Measurements from ENCODE around the gene HIBADH.

Gene HIBADH

DNA sequence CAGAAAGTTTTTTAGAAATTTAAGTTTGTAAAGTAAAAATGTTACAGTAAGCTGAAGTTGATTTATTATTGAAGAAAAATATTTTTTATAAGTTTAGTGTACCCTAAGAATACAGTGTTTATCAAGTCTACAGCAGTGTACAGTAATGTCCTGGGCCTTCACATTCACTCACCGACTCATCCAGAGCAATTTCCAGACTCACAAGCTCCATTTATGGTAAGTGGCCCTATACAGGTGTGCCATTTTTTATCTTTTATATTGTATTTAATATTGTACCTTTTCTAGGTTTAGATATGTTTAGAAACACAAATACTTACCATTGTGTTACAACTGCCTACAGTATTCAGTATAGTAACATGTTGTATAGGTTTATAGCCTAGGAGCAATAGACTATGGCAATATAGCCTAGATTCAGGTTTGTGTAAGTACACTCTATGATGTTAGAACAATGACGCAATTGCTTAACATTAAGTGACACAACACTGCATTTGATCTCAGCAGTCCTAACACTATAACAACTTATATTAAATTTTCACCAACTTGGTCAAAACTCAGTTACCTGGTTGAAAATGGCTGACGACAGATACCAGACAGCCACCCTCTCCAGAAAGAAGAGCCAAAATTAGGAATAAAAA, 45.7 kb downstream of the HIBADH start:
- no peaks in the 10 kb centered on the region for H3K27me3 ChIP-seq (ENCODE audit: insufficient read depth, low read length)
- peaks cover 5% of the 10 kb centered on the region for H3K36me3 ChIP-seq (ENCODE audit: insufficient read depth, low read length)
- H3K4me3 ChIP-seq (ENCODE audit: low read length) = no peak overlapping the region
- H3K9me3 ChIP-seq (ENCODE audit: low read length) = peaks cover 18% of the 10 kb centered on the region
- no peak overlapping the region for H2AFZ ChIP-seq (ENCODE audit: low read depth, low read length)
- no peaks in the 10 kb centered on the region for H3K4me1 ChIP-seq (ENCODE audit: insufficient read depth, low read length)

GRCh38 chr7:27616186-27616491, 46.5 kb downstream of the HIBADH start:
- Histone ChIP-seq H3K36me3 (ENCODE audit: insufficient read depth, low read length) (peaks cover 5% of the 10 kb centered on the region), H3K27me3 (ENCODE audit: insufficient read depth, low read length) (no peaks in the 10 kb centered on the region), H3K4me1 (ENCODE audit: insufficient read depth, low read length) (no peaks in the 10 kb centered on the region), H3K4me3 (ENCODE audit: low read length) (no peak overlapping the region), H2AFZ (ENCODE audit: low read depth, low read length) (no peak overlapping the region), H3K9me3 (ENCODE audit: low read length) (peaks cover 12% of the 10 kb centered on the region)

DNA sequence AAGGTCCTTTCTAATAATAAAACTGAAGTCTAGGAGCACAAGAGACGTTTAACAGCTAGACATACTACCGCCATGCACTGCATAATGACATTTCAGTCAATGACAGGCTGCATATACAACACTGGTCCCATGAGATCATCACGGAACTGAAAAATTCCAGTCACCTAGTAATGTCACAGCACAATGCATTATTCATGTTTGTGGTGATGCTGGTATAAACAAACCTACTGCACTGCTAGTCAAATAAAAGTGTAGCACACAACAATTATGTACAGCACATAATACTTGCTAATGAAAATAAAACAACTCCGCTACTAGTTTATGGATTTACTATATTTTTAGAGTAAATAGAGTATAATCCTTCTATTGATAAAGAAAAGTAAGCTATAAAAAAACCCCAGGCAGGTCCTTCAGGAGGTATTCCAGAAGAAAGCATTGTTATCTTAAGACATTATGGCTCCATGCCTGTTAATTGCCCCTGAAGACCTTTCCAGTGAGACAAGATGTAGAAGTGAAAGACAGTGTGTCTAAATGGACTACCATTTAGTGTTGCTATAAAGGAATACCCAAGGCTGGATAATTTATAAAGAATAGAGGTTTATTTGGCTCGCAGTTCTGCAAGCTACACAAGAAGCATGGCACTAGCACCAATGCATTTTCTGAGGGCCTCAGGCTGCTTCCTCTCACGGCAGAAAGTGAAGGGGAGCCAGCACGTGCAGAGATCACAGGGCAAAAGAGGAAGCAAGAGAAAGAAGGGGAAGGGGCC, 47.1 kb downstream of the HIBADH start:
- no peaks in the 10 kb centered on the region for H3K27me3 ChIP-seq (ENCODE audit: insufficient read depth, low read length)

GRCh38 chr7:27614095-27614494, 48.6 kb downstream of the HIBADH start:
- Histone ChIP-seq H3K4me3 (ENCODE audit: low read length) (no peak overlapping the region), H3K4me1 (ENCODE audit: insufficient read depth, low read length) (no peaks in the 10 kb centered on the region), H3K9me3 (ENCODE audit: low read length) (peaks cover 7% of the 10 kb centered on the region), H2AFZ (ENCODE audit: low read depth, low read length) (no peak overlapping the region), H3K36me3 (ENCODE audit: insufficient read depth, low read length) (peaks cover 5% of the 10 kb centered on the region), H3K27me3 (ENCODE audit: insufficient read depth, low read length) (no peaks in the 10 kb centered on the region)

More for the DNA sequence above, 47.1 kb downstream of the HIBADH start:
- Histone ChIP-seq H3K36me3 (ENCODE audit: insufficient read depth, low read length) (peaks cover 5% of the 10 kb centered on the region), H3K9me3 (ENCODE audit: low read length) (peaks cover 11% of the 10 kb centered on the region), H2AFZ (ENCODE audit: low read depth, low read length) (no peak overlapping the region), H3K4me3 (ENCODE audit: low read length) (no peak overlapping the region), H3K4me1 (ENCODE audit: insufficient read depth, low read length) (no peaks in the 10 kb centered on the region)

DNA sequence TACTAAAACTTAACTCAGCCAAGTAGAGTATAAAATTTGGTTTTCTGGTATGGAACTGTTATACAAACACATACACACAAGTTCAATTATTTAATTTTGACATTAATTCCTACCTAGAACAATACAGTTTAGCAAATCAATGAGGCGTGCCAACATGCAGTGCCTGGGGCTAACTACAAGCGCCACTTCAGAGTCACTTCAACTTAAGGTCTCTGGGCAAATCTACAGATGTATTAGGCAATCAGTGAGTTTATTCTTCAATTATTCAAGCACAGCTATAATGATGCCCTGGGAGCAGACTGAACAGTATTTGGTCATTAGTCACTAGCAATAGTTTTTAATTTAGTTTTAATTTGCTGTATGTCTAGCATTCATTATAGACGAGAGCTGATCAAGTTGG, 51.6 kb downstream of the HIBADH start:
- Histone ChIP-seq H2AFZ (ENCODE audit: low read depth, low read length) (no peak overlapping the region), H3K27me3 (ENCODE audit: insufficient read depth, low read length) (no peaks in the 10 kb centered on the region), H3K4me1 (ENCODE audit: insufficient read depth, low read length) (peaks cover 6% of the 10 kb centered on the region), H3K36me3 (ENCODE audit: insufficient read depth, low read length) (peaks cover 3% of the 10 kb centered on the region), H3K4me3 (ENCODE audit: low read length) (no peak overlapping the region), H3K9me3 (ENCODE audit: low read length) (peaks cover under 1% of the 10 kb centered on the region)

DNA sequence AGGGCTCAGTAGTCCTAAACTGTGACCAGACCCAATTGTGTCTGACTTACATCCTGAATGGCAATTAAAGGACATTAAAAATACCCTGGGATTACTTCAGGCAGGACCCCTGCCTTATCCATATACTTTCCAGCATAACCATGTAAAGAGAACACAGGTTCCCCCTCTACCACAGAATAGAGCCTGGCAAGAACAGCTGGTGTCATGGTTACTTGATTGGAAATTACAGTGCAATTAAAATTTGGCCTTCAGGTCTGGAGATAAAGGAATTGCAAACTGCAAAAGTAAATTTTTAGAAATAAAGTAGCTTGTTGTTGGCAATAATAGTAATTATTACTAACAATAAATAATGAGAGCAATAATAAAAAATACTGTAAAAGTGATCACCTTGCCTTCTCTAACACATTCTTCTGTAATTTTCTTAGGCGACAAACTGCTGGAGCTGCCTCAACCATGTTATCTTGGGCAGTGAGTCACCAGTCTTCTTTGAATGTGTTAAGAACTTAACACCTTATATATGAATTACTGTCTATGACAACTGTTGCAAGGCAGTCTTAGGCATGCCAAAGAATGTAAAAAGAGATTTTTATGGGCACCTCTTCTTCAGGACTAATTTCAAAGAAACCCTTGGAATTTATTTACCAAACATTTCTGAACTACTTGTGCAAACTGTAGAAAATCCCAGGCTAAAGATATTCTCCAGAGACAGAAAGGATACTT, 53.7 kb downstream of the HIBADH start:
- H3K27me3 ChIP-seq (ENCODE audit: insufficient read depth, low read length) = no peaks in the 10 kb centered on the region
- no peak overlapping the region for H3K4me3 ChIP-seq (ENCODE audit: low read length)
- no peaks in the 10 kb centered on the region for H3K9me3 ChIP-seq (ENCODE audit: low read length)
- no peaks in the 10 kb centered on the region for H3K36me3 ChIP-seq (ENCODE audit: insufficient read depth, low read length)
- H2AFZ ChIP-seq (ENCODE audit: low read depth, low read length) = no peak overlapping the region
- H3K4me1 ChIP-seq (ENCODE audit: insufficient read depth, low read length) = peaks cover 27% of the 10 kb centered on the region

- Histone ChIP-seq H2AFZ (ENCODE audit: low read depth, low read length) (no peak overlapping the region), H3K9me3 (ENCODE audit: low read length) (no peaks in the 10 kb centered on the region), H3K4me3 (ENCODE audit: low read length) (no peak overlapping the region), H3K4me1 (ENCODE audit: insufficient read depth, low read length) (peaks cover 42% of the 10 kb centered on the region), H3K27me3 (ENCODE audit: insufficient read depth, low read length) (no peaks in the 10 kb centered on the region), H3K36me3 (ENCODE audit: insufficient read depth, low read length) (no peaks in the 10 kb centered on the region)
Observed at GRCh38 chr7:27607210-27607606, 55.5 kb downstream of the HIBADH start.

GRCh38 chr7:27606270-27607209, 56.1 kb downstream of the HIBADH start:
- no peaks in the 10 kb centered on the region for H3K36me3 ChIP-seq (ENCODE audit: insufficient read depth, low read length)
- H3K9me3 ChIP-seq (ENCODE audit: low read length) = no peaks in the 10 kb centered on the region
- peaks cover 47% of the 10 kb centered on the region for H3K4me1 ChIP-seq (ENCODE audit: insufficient read depth, low read length)
- no peaks in the 10 kb centered on the region for H3K27me3 ChIP-seq (ENCODE audit: insufficient read depth, low read length)
- no peak overlapping the region for H3K4me3 ChIP-seq (ENCODE audit: low read length)
- no peak overlapping the region for H2AFZ ChIP-seq (ENCODE audit: low read depth, low read length)

DNA sequence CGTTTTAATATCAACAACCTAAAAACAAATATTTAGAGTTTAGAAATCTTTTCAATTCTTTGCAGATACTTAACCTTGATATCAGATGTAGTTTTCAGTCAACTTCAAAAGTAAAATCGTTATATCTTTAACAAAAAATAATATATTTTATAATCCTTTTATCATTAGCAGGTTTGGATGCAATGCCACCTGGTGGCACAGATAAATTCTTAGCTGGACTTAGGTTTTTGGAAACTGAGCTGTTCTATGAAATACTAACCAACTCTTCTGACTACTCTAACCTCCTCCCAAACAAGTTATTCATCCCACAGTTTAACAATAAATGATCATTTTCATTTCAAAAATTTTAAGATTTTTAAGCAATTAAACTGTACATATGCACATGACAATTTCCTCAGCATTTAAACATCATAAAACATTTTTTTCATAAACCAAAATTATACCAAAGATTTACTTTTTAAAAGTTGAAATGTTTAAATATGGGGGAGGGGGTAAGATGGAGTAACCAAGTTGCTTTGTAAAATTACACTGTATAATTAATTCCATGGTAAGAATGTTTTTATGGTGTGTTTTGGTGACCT, 56.9 kb downstream of the HIBADH start:
- Histone ChIP-seq H3K9me3 (ENCODE audit: low read length) (no peaks in the 10 kb centered on the region), H3K4me3 (ENCODE audit: low read length) (no peak overlapping the region), H2AFZ (ENCODE audit: low read depth, low read length) (no peak overlapping the region), H3K27me3 (ENCODE audit: insufficient read depth, low read length) (no peaks in the 10 kb centered on the region), H3K4me1 (ENCODE audit: insufficient read depth, low read length) (peaks cover 47% of the 10 kb centered on the region), H3K36me3 (ENCODE audit: insufficient read depth, low read length) (no peaks in the 10 kb centered on the region)

DNA sequence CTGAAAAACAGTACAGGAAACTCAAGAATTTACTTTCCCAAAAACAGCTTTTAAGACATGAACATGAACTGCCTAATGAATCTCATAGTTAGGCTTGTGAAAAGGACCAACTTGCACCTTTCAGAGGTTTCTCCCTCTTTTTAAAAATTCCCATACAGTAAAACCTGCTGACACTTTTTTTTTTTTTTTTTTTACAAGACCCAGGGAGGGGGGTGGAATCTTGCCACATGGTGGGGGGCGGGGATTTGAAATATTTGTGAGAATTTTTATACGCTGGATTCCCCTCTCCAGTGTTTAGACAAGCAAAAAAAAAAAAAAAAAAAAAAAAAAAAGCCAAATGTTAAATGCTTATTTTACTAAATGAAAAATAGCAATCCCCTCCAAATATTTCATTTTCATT, 57.4 kb downstream of the HIBADH start:
- Histone ChIP-seq H3K4me1 (ENCODE audit: insufficient read depth, low read length) (peaks cover 47% of the 10 kb centered on the region), H3K4me3 (ENCODE audit: low read length) (no peak overlapping the region), H3K36me3 (ENCODE audit: insufficient read depth, low read length) (no peaks in the 10 kb centered on the region), H3K9me3 (ENCODE audit: low read length) (no peaks in the 10 kb centered on the region), H2AFZ (ENCODE audit: low read depth, low read length) (no peak overlapping the region), H3K27me3 (ENCODE audit: insufficient read depth, low read length) (no peaks in the 10 kb centered on the region)

DNA sequence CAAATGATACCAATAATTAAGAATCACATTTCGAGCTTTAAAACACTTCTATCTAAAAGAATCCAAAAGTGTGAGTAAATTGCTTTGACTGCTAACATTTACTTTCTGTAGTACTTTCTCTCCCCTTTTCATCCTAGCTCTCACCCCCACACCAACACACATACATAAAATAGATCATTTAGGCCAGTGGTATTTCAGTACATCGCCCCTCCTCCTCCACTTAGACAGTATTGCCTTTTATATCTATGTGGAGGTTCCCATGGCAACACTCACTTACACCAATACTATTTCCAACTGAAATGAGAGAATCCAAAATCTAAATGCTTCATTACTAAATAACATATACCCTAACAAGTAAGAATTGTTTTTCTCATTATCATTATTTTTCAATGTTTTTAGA, 58.9 kb downstream of the HIBADH start:
- no peaks in the 10 kb centered on the region for H3K36me3 ChIP-seq (ENCODE audit: insufficient read depth, low read length)
- H3K4me1 ChIP-seq (ENCODE audit: insufficient read depth, low read length) = peaks cover 47% of the 10 kb centered on the region
- no peak overlapping the region for H2AFZ ChIP-seq (ENCODE audit: low read depth, low read length)
- H3K9me3 ChIP-seq (ENCODE audit: low read length) = no peaks in the 10 kb centered on the region
- H3K4me3 ChIP-seq (ENCODE audit: low read length) = peak overlapping the region; percentile 22
- H3K27me3 ChIP-seq (ENCODE audit: insufficient read depth, low read length) = no peaks in the 10 kb centered on the region

DNA sequence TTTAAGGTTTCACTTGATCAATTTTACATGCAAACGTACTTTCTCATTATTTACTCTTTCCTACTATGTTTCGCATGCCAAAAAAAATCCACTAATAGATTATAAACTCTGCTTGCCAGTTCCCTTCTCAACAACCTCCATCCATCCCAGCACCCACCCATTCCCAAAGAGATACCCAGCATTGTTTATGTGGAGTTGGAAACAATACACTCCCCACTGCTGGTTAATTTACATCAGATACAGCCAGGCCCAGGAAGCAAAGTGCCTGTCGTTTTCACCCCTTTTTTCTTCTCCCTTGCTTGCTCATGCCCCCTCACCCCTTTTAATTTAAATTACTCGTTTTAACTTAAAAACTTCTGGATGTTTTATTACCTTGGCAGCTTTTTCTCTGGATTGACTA, 59.9 kb downstream of the HIBADH start:
- Histone ChIP-seq H3K36me3 (ENCODE audit: insufficient read depth, low read length) (no peaks in the 10 kb centered on the region), H3K27me3 (ENCODE audit: insufficient read depth, low read length) (no peaks in the 10 kb centered on the region), H3K9me3 (ENCODE audit: low read length) (no peaks in the 10 kb centered on the region), H3K4me1 (ENCODE audit: insufficient read depth, low read length) (peaks cover 47% of the 10 kb centered on the region), H2AFZ (ENCODE audit: low read depth, low read length) (no peak overlapping the region), H3K4me3 (ENCODE audit: low read length) (peak overlapping the region; percentile 22)

Measured in neuron (in vitro differentiated cells).